Pulmonary artery endothelial cell (primary cell): ENCODE results near the gene HCFC1. TPM values are rescaled to one million over a fixed set of nuclear protein-coding genes. Genes with fewer than 3 reads are reported as not detected.

Experiments
- DNase-seq: peaks from one replicate; pipeline ENCODE4 v3.0.0-alpha.2; 2011; ENCODE audit warnings: low read depth, low spot score
- total RNA-seq: library from RNA; depleted of rRNA; stranded (reverse); fragments of >200 nt; gene quantifications from 2 replicates; pipeline ENCODE4 v1.2.3, GENCODE V29; 2014

Gene HCFC1
- total RNA-seq, 1 donor from 2014 or later, result 14.8 TPM

DNA sequence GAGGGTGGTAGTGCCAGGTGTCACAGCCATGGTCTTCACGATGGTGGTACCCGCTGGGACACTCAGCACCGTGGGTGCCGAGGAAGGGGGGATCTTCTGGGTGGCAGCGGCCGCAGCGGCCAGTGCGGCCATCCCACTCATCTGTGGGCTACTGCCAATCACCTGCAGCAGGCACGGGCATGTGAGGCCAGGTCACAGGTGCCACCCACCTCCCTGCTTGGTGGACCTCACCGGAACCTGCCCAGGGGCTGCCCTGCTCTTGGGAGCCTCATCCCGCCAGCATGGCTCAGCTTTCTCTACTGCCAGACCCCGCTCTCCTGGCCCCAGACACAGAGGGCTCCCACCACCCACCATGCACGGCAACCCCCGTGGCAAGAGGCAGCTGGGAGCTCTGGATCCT lies 13.0 kb downstream of the HCFC1 start:
- no peak for DNase-seq

GRCh38 chrX:153957224-153957623 lies 14.4 kb downstream of the HCFC1 start:
- DNase-seq, result no peak

DNA sequence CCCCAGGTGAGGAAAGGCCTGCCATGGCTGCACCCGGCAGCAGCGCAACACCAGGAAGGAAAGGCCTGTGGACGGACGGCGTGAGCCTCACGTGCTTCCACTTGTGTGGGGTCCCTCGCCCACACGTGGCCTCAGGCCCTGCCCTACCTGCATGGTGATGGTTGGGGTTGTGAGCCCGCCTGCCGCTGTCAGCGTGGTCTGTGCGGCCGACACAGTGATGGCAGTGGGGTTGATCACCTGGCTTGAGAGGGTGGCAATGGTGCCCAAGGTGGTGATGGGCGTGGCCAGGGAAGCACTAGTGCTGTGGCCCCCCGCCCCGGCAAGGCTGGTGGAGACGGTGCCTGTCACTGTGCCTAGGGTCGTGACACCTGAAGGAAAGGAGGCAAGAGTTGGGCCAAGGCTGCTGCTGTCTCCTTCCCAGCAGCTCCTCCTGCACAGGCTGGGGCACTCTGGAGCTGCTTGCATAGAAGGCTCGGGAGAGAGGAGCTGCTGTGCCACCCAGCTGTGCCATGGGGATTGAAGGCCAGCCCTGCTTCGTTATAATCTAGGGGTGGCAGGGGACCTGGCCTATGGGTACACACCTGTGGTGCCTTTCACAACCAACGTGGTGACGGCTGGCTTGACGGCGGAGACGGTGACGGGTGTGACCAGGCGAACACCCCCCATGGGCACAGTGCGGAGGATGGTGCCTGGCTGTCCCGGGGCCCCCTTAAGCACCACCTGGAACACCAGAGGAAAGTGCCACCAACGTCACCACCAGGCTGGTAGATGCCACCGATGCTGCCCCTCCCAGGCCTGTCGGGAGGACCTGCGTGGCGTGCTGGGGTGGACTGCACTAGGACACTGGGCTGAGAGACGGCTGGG lies 15.3 kb downstream of the HCFC1 start:
- no peak for DNase-seq

GRCh38 chrX:153955228-153955732 lies 16.3 kb downstream of the HCFC1 start:
- no peak for DNase-seq

GRCh38 chrX:153954558-153955227 lies 16.9 kb downstream of the HCFC1 start:
- no peak for DNase-seq

GRCh38 chrX:153953892-153954557 lies 17.6 kb downstream of the HCFC1 start:
- DNase-seq, result no peak

DNA sequence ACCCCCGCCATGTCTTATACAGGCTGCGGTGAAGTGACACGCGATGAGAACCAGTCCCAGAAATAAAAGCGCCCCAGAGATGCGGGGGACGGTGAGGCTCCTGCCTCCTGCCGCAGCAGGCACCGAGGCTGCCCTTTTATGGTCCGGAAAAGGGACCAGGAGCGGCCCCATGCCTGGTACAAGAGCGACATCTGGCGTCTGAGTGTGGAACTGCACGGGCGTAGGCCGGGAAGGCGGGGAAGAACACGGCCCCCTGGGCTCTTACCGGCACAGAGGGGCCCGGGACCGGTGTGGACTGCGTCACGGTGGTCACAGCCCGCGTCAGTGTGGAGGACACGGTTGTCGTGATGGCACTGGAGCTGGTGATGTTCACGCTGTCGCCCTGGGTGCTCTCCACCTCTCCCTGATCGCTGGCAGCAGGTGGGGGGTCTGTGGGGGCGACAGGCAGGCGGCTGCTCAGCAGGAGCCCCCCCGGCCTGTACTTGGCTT lies 18.2 kb downstream of the HCFC1 start:
- no peak for DNase-seq

DNA sequence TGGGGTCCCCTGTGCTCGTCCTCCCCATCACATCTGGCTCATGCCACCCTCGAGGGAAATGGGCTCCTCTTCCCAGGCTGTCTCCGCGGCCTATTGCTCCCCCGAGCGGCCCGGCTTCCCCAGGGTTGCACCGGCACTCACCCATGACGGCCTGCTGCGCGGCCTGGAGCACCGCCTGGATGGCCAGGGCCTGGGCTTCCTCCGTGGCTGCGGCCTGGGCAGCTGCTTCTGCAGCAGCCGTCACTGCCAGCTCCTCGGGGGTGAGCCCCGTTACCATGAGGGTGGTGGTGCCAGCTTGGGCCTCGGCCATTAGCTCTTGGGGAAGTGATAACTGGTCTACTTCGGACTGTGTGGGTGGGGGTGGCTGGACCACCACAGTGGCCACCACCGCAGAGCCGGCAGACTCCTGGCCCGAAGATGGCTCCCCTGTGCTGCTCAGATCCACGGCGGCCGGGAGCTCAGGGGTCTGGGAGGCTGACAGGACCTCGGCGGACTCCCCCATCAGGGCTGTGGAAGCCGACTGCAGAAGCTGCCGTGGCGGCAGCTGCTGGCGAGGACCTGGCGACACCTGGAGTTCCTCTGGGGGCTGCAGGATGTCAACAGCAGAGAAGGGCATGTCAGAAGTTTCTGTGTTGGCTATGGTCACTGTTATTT lies 19.1 kb downstream of the HCFC1 start:
- DNase-seq, result no peak

GRCh38 chrX:153951683-153952372 lies 19.8 kb downstream of the HCFC1 start:
- DNase-seq, result no peak

DNA sequence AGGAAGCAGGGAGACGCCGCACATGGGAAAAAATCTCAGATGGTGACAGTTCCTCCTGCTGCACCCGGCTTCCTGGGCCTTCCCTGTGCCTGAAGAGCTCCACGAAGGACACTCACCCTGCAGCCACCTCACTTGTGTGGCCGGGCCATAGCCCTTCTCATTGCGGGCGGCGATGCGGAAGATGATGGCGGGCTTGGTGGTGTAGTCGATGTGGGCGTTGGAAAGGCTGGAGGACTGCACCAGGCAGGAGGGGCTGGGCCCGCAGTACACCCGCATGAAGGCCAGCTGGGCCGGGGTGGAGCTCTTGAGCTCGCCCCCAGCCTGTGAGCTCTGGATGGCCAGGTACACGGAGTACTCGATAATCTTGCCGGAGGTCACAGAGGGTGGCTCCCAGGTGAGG lies 21.5 kb downstream of the HCFC1 start:
- no peak for DNase-seq

- DNase-seq, result no peak
Observed at GRCh38 chrX:153948847-153949805, 22.5 kb downstream of the HCFC1 start.

DNA sequence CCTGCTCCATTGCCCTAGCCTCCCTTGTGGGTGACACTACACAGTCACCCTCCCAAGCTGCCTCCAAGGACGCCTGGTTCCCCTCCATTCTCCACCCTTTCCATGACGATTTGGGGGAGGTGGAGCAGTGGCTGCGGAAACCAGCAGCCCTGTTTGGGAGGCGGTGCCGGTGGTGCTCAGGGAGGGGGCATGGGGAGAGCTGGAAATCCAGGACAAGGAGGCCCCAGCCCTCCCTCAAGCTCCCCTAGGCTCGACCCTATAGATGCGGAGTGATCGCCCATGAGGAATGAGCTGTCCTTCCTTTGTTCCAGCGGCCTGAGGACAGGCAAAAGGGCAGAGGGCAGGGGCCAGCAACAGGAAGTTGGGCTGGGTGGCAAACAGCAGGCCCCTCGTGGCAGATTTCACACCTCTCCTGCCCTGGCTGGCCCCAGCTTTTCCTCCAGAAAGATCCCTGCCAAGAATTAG lies 23.6 kb downstream of the HCFC1 start:
- no peak for DNase-seq

- no peak for DNase-seq
Observed at GRCh38 chrX:153947009-153947769, 24.4 kb downstream of the HCFC1 start.

DNA sequence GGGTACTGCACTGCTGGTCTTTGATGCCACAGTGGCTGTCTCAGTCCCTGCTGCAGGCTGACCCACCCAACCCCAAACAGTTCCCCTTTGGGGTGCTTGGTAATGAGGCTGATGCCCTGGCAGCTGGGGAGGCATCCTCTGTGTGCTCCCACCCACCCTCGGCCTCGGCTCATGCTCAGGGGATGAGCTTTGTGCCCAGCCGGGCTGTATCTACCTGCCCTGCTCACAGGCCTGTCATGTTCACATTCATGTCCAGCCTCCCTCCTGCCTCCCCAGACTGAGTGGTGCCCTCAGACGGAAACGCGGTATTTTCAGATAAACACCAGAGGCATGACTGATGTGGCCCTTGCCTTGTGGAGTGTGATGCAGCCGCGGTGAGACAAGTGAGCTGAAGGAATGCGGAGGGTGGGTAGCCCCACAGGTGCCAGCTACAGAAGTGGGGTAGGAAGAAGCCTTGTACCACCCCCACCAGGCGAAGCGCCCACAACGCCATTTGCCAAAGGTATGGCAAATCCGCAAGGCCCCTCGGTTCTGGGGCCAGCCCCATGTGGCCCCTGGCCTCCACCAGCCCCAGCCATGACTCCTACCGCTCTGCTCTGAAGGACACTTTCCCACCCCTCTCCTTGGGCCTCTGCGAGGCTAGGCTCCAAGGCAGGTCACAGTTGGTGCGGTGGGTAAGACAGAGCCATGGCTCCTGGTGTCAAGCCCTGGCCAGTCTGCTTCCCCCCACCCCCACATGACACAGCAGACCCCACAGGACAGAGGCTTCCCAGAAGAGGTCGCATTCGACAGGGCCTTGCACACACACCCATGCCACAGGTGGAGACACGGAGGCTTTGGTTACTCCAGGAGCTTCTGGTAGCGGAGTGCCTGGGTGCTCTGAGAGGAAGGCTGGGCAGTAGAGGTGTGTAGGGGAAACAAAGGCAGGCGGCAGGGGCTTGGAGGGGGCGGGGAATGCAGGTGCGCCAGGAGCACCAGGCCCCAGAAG lies 25.4 kb downstream of the HCFC1 start:
- no peak for DNase-seq

DNA sequence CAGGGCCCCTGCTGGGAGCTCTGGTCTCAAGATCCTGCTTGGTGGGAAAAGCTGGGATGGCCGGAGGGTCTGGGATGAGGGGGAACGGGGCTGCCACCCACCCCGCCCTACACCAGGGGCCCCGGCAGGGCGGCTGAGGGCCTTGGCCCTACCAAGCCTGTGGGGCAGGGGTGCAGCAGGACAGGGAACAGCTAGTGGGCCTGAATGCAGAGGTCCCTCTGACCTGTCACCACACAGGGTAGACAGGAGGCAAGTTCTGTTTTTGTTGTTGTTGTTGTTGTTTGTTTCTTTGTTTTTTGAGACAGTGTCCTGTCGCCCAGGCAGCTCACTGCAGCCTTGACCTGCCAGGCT lies 26.8 kb downstream of the HCFC1 start:
- no peak for DNase-seq

GRCh38 chrX:153944140-153944799 lies 27.3 kb downstream of the HCFC1 start, which contains the start of gene RENBP:
Gene RENBP, minus strand, starts transcription at chrX:153944643. Its CDS starts 33 bp downstream, at chrX:153944610.
- no peak for DNase-seq
